Endothelial cell of umbilical vein (primary cell): ENCODE data around the gene RAPH1. TPM values are rescaled to one million over a fixed set of nuclear protein-coding genes. Genes with fewer than 3 reads are reported as not detected.

Experiments
- BruUV-seq: library from RNA; stranded (reverse); fragments of 400-500 nt; replicated peaks from 2 replicates; lab custom pipeline; 2021; lab: Mats Ljungman, UMichigan
- CTCF ChIA-PET: fragments of 300-600, 350-600 bp; sonication (Branson Sonifier 250); formaldehyde crosslinking; loops from one replicate; lab custom pipeline; 2021; ENCODE audit warnings: antibody characterized with exemption, inconsistent platforms; lab: Charles Lee
- POLR2A ChIA-PET: fragments of 300-600, 350-600 bp; sonication (Branson Sonifier 250); formaldehyde crosslinking; loops from one replicate; lab custom pipeline; 2021; ENCODE audit warnings: antibody characterized with exemption, inconsistent platforms; lab: Charles Lee
- DNase-seq: peaks from one replicate; pipeline ENCODE4 v3.0.0-alpha.2; 2011; ENCODE audit warnings: low read depth, low spot score
- FAIRE-seq: peaks from 2 replicates; lab custom pipeline; 2011; peaks lifted over from hg19 to GRCh38; lab: Jason Lieb, UNC
- H2AFZ ChIP-seq: 2 replicates; pipeline ENCODE4 v1.6.0; 2012; ENCODE audit warnings: low read depth, low read length, control low read depth, inconsistent platforms
- H3K27ac ChIP-seq: 2 replicates; pipeline ENCODE4 v1.5.1; 2011; ENCODE audit warnings: low read depth, mild to moderate bottlenecking, control low read depth, low read length, moderate library complexity; ENCODE audit not compliant: insufficient read depth
- H3K27me3 ChIP-seq, 2 experiments: 2 replicates each; pipeline versions ENCODE4 v1.6.0 to v1.6.1; 2011; ENCODE audit warnings: low read length in 2 of 2, mixed read lengths in 1 of 2; ENCODE audit not compliant: control insufficient read depth in 2 of 2, insufficient read depth in 2 of 2
- H3K36me3 ChIP-seq, 2 experiments: 2 replicates in 1 of 2; 3 replicates in 1 of 2; pipeline ENCODE4 v1.5.1; 2011; ENCODE audit warnings: low read length in 2 of 2, mild to moderate bottlenecking in 1 of 2, moderate library complexity in 1 of 2; ENCODE audit not compliant: control insufficient read depth in 2 of 2, insufficient read depth in 2 of 2; ENCODE audit errors: extremely low read depth in 1 of 2
- H3K4me1 ChIP-seq: 3 replicates; pipeline ENCODE4 v1.5.1; 2011; ENCODE audit warnings: mild to moderate bottlenecking, low read length; ENCODE audit not compliant: control insufficient read depth, insufficient read depth; ENCODE audit errors: extremely low read depth
- H3K4me2 ChIP-seq: 2 replicates; pipeline ENCODE4 v1.6.1; 2011; ENCODE audit warnings: low read length, control low read depth, mixed read lengths; ENCODE audit not compliant: insufficient read depth
- H3K4me3 ChIP-seq, 3 experiments: fragments of 200-600 bp in 1 of 3; sonication (generic), shearing (Covaris generic) in 1 of 3; replicated peaks in 1 of 3; 2 replicates each; pipeline ENCODE4 v1.5.1; 2011 to 2016; ENCODE audit warnings: control low read depth in 3 of 3, low read length in 3 of 3, mild to moderate bottlenecking in 2 of 3, inconsistent platforms in 1 of 3, low read depth in 1 of 3, moderate library complexity in 1 of 3; ENCODE audit not compliant: insufficient read depth in 1 of 3
- H3K79me2 ChIP-seq: 2 replicates; pipeline ENCODE4 v1.6.0; 2012; ENCODE audit warnings: low read length, inconsistent platforms; ENCODE audit not compliant: control insufficient read depth, insufficient read depth
- H3K9ac ChIP-seq: replicated peaks from 2 replicates; pipeline ENCODE3; 2011; ENCODE audit warnings: low read length, control low read depth; ENCODE audit not compliant: insufficient read depth; ENCODE audit errors: extremely low read depth
- H3K9me1 ChIP-seq: replicated peaks from 3 replicates; pipeline ENCODE4 v1.6.0; 2011; ENCODE audit warnings: mild to moderate bottlenecking, low read length; ENCODE audit not compliant: control insufficient read depth, insufficient read depth; ENCODE audit errors: extremely low read depth
- H3K9me3 ChIP-seq: replicated peaks from 2 replicates; pipeline ENCODE4 v1.5.1; 2012; ENCODE audit warnings: low read length, inconsistent platforms; ENCODE audit not compliant: control insufficient read depth, insufficient read depth
- H4K20me1 ChIP-seq: replicated peaks from 2 replicates; pipeline ENCODE3; 2011; ENCODE audit warnings: mild to moderate bottlenecking, low read length; ENCODE audit not compliant: control insufficient read depth, insufficient read depth; ENCODE audit errors: extremely low read depth
- EZH2 ChIP-seq: IDR thresholded peaks from 2 replicates; pipeline ENCODE4 v1.6.1; 2012; ENCODE audit warnings: borderline replicate concordance, low read depth, mild to moderate bottlenecking, moderate library complexity, low read length, inconsistent platforms; ENCODE audit not compliant: severe bottlenecking
- FOS ChIP-seq: IDR thresholded peaks from 2 replicates; pipeline ENCODE4 v1.6.1; 2011; ENCODE audit warnings: mild to moderate bottlenecking, low read length, moderate library complexity, borderline replicate concordance; ENCODE audit not compliant: insufficient read depth
- GATA2 ChIP-seq: IDR thresholded peaks from 2 replicates; pipeline ENCODE4 v1.7.0; 2011; ENCODE audit warnings: low read depth, mild to moderate bottlenecking, moderate library complexity, mixed read lengths, low read length; ENCODE audit not compliant: insufficient read length, insufficient read depth
- JUN ChIP-seq: IDR thresholded peaks from 2 replicates; pipeline ENCODE4 v1.6.1; 2011; ENCODE audit warnings: borderline replicate concordance, low read depth; ENCODE audit not compliant: insufficient read length, insufficient read depth
- MAX ChIP-seq: IDR thresholded peaks from 2 replicates; pipeline ENCODE4 v1.6.1; 2011; ENCODE audit not compliant: insufficient read depth, insufficient read length
- MYC ChIP-seq: IDR thresholded peaks from one replicate; pipeline ENCODE4 v1.6.1; 2011; ENCODE audit warnings: mild to moderate bottlenecking, low read depth, low read length
- POLR2A ChIP-seq: IDR thresholded peaks from 2 replicates; pipeline ENCODE4 v1.6.1; 2012; ENCODE audit warnings: low read depth, mild to moderate bottlenecking, control low read depth, low read length
- POLR2AphosphoS5 ChIP-seq: IDR thresholded peaks from 2 replicates; pipeline ENCODE4 v1.6.1; 2012; ENCODE audit warnings: low read depth, mild to moderate bottlenecking, control low read depth, low read length, moderate library complexity; ENCODE audit not compliant: insufficient read depth
- dilution Hi-C: fragments of 300-500 bp; cut with MboI; formaldehyde crosslinking; loops from one replicate; pipeline ENCODE4 v1.15.0; 2019; ENCODE audit warnings: low sequenced_read_pairs; ENCODE audit not compliant: extremely low pct_ligation_motif_present
- intact Hi-C: fragments of 100-400 bp; cut with micrococcal nuclease; formaldehyde crosslinking; loops from one replicate; pipeline ENCODE4 v1.10.0; 2022
- polyA plus RNA-seq, 4 experiments: library from polyadenylated mRNA; depleted of rRNA in 3 of 4; stranded (reverse) in 3 of 4; unstranded in 1 of 4; fragments of >200 nt; gene quantifications; 2 replicates each; pipeline versions ENCODE4 v1.2.1 to v1.2.3, GENCODE V29; 2011 to 2012; ENCODE audit warnings: missing spikeins in 1 of 4
- total RNA-seq: library from RNA; stranded (reverse); gene quantifications from 2 replicates; pipeline ENCODE4 v1.2.3, GENCODE V29; 2021
- TF ChIP-seq, protein P1 (sequence below), 2 donors: IDR thresholded peaks; 1 replicate in 1 of 2; 2 replicates in 1 of 2; pipeline ENCODE4 v1.5.1; 2011; ENCODE audit warnings: low read length in 2 of 2, mild to moderate bottlenecking in 2 of 2, moderate library complexity in 2 of 2, control low read depth in 1 of 2, inconsistent platforms in 1 of 2, low read depth in 1 of 2; ENCODE audit not compliant: insufficient read depth in 1 of 2; ENCODE audit errors: extremely low read depth in 1 of 2

The RAPH1 gene
- total and polyA plus RNA-seq, 2 donors (not counting 3 experiments of a cell fraction or from before 2014, with no cell fraction given) = 5.1 to 59.5 TPM

DNA sequence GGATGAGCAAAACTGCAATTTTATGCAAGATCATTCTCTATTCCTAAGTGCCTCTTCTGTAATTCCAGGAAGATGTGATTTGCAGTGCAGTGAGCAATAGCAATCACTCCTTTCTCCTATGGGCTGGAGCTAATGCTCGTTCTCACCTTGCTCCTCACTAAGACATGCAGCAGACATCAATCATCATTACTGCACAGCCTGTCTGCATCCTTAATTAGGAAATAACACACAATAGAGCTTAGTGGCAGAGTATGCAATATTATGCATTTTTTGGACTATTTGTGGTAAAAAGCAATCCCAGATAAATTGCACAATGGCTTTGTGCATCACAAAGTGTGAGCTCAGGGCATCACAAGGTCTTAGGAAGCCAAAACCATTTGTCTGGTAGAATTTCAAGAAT, 32.6 kb upstream of the RAPH1 start:
- CTCF ChIA-PET = interaction anchor here (0.7 kb wide), 1 partner anchor 10 kb away, joined by 4 read pairs; no protein-coding TSS in a partner anchor
- no peak for DNase-seq

DNA sequence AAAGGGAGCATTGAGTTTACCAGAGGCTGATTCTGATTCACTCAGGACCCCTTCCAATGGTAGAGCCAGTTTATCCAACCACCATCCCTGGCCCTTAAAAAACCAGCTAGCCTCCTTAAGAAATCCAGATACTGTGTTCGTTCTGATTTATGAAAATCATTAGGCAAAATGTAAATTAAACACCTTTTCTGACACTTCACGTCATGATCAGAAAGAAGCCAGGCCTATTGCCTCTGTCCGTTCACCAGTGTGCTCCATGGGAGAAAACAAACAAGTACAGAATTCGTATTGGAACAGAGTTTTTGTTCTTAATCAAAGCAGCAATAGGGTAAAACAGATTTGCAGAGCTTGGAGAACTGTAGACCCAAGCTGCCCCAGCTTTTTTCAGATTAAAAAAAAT, 31.1 kb upstream of the RAPH1 start:
- no peak for DNase-seq
- TF ChIP-seq FOS (no peak), POLR2A (no peak), JUN (no peak), EZH2 (no peak), POLR2AphosphoS5 (no peak), GATA2 (no peak), MYC (no peak), MAX (no peak)
- TF ChIP-seq, protein P1, sequence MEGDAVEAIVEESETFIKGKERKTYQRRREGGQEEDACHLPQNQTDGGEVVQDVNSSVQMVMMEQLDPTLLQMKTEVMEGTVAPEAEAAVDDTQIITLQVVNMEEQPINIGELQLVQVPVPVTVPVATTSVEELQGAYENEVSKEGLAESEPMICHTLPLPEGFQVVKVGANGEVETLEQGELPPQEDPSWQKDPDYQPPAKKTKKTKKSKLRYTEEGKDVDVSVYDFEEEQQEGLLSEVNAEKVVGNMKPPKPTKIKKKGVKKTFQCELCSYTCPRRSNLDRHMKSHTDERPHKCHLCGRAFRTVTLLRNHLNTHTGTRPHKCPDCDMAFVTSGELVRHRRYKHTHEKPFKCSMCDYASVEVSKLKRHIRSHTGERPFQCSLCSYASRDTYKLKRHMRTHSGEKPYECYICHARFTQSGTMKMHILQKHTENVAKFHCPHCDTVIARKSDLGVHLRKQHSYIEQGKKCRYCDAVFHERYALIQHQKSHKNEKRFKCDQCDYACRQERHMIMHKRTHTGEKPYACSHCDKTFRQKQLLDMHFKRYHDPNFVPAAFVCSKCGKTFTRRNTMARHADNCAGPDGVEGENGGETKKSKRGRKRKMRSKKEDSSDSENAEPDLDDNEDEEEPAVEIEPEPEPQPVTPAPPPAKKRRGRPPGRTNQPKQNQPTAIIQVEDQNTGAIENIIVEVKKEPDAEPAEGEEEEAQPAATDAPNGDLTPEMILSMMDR (IDR thresholded peaks at IDR 0.05; ENCODE audit: extremely low read depth in 1 of 2, insufficient read depth in 1 of 2, low read depth in 1 of 2, low read length in 2 of 2) = no peak
- Histone ChIP-seq H3K27ac (no peak overlapping the region), H3K9ac (no peak overlapping the region), H3K79me2 (no peaks in the 10 kb centered on the region), H3K9me1 (no peaks in the 10 kb centered on the region), H3K27me3 (no peaks in the 10 kb centered on the region), H4K20me1 (no peaks in the 10 kb centered on the region), H3K9me3 (no peaks in the 10 kb centered on the region), H2AFZ (no peak overlapping the region), H3K36me3 (no peaks in the 10 kb centered on the region), H3K4me1 (no peaks in the 10 kb centered on the region), H3K4me3 (no peak overlapping the region), H3K4me2 (no peak overlapping the region)
- dilution Hi-C loops = no loop called here
- ChIA-PET CTCF (no interaction called here), POLR2A (no interaction called here)
- FAIRE-seq = no peak
- intact Hi-C loops = no loop called here
- no TSS peak for BruUV-seq

More for the DNA sequence above, 32.6 kb upstream of the RAPH1 start:
- no peak for FAIRE-seq
- Histone ChIP-seq H3K36me3 (no peaks in the 10 kb centered on the region), H3K4me1 (no peaks in the 10 kb centered on the region), H3K9me3 (no peaks in the 10 kb centered on the region), H4K20me1 (no peaks in the 10 kb centered on the region), H3K79me2 (no peaks in the 10 kb centered on the region), H3K27ac (no peak overlapping the region), H3K27me3 (no peaks in the 10 kb centered on the region), H3K9me1 (no peaks in the 10 kb centered on the region), H3K4me3 (no peak overlapping the region), H3K4me2 (no peak overlapping the region), H2AFZ (no peak overlapping the region), H3K9ac (no peak overlapping the region)
- POLR2A ChIA-PET = no interaction called here
- TF ChIP-seq EZH2 = no peak
- TF ChIP-seq GATA2 = no peak
- TF ChIP-seq POLR2AphosphoS5 = no peak
- TF ChIP-seq, protein P1 (IDR thresholded peaks at IDR 0.05; ENCODE audit: extremely low read depth in 1 of 2, insufficient read depth in 1 of 2, low read depth in 1 of 2, low read length in 2 of 2) = no peak
- no peak for TF ChIP-seq JUN
- TF ChIP-seq POLR2A = no peak
- no peak for TF ChIP-seq FOS
- intact Hi-C loops = no loop called here
- dilution Hi-C loops = no loop called here
- no TSS peak for BruUV-seq
